WERI-Rb-1 (cell line): ENCODE measurements around the gene LRIG1.

ENCODE experiments used
- DNase-seq: peaks from one replicate; pipeline ENCODE4 v3.0.0-alpha.2; 2020
- H3K27ac ChIP-seq: fragments of 250-450 bp; sonication (Bioruptor Pico); 2 replicates; pipeline ENCODE4 v1.5.1; 2020; ENCODE audit warnings: mild to moderate bottlenecking, moderate library complexity
- H3K27me3 ChIP-seq: fragments of 250-450 bp; sonication (Bioruptor Pico); 2 replicates; pipeline ENCODE4 v1.5.1; 2021; ENCODE audit warnings: mild to moderate bottlenecking, low read depth, moderate library complexity; ENCODE audit not compliant: insufficient read depth, severe bottlenecking
- H3K36me3 ChIP-seq: fragments of 250-450 bp; sonication (Bioruptor Pico); 2 replicates; pipeline ENCODE4 v1.5.1; 2020; ENCODE audit warnings: mild to moderate bottlenecking, moderate library complexity
- H3K4me3 ChIP-seq: 2 replicates; pipeline ENCODE4 v1.5.1; 2011; ENCODE audit warnings: low read depth, mild to moderate bottlenecking, control low read depth, low read length
- H3K9me3 ChIP-seq: fragments of 250-450 bp; sonication (Bioruptor Pico); 2 replicates; pipeline ENCODE4 v1.5.1; 2021; ENCODE audit warnings: mild to moderate bottlenecking, moderate library complexity; ENCODE audit not compliant: severe bottlenecking
- CTCF ChIP-seq: IDR thresholded peaks from 2 replicates; pipeline ENCODE4 v1.5.1; 2011; ENCODE audit warnings: low read depth, mild to moderate bottlenecking, control low read depth, inconsistent platforms, low read length

LRIG1 gene

DNA sequence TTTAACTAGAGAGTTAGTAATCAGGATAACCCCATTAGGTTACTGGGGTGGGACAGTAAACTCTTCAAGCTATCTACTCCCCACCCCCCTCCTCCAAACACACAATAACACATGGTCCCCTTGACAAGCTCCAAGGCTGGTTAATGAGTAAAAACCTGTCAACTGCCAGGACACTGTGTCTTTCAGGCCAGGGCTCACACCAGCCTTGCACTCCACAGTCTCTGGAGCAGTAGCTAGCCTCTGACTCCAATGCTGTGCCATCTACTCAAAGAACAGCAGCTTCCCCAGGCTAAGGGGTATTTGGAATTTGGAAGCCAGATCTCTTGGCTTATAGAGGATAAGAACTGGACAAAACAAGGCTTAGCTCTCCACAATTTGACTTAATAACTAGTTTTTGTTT lies 115.8 kb downstream of the LRIG1 start:
- TF ChIP-seq CTCF, result no peak
- no peak overlapping the region for H3K27ac ChIP-seq
- H3K27me3 ChIP-seq, result no peaks in the 10 kb centered on the region
- H3K4me3 ChIP-seq, result no peak overlapping the region
- no peak for DNase-seq
- peaks cover 56% of the 10 kb centered on the region for H3K36me3 ChIP-seq
- H3K9me3 ChIP-seq, result no peaks in the 10 kb centered on the region

DNA sequence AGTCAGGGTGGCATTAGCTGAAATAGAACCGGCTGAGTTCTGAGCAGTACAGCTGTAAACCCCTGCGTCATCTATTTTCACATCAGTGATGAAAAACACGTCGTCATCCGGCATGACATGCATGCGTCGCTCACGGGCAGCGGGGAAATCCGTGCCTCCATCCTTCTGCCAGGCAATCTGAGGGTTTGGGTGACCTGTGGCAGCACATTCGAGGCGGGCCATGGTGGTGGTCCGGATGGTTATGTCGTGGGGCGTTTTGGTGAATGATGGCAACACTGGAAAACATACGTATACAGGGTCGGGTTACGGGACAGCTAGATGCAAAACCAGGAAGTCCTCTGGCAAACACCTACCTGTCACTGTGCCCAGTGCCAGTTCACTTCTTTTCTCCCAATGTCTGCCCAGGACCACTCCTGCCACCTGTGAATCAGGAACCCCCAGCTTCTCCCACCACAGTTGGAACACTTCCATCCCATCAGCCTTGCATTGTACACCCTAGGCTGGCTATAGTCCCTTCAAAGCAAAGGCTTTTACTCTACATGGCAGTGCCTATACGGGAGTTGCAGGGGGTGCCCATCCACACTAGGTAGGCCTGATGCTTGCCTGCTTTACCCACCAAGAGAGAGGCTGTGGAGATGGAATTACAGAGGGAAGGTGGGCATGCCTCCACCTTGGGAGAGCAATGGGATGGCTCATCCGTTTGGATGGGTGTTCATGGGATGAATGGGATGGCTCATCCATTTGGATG lies 116.7 kb downstream of the LRIG1 start:
- H3K4me3 ChIP-seq, result no peak overlapping the region
- no peaks in the 10 kb centered on the region for H3K9me3 ChIP-seq
- no peak for DNase-seq
- TF ChIP-seq CTCF, result no peak
- H3K36me3 ChIP-seq, result peaks cover 63% of the 10 kb centered on the region
- H3K27me3 ChIP-seq, result no peaks in the 10 kb centered on the region
- H3K27ac ChIP-seq, result no peak overlapping the region

- TF ChIP-seq CTCF, result no peak
Measured at GRCh38 chr3:66383023-66383422, 117.8 kb downstream of the LRIG1 start.

DNA sequence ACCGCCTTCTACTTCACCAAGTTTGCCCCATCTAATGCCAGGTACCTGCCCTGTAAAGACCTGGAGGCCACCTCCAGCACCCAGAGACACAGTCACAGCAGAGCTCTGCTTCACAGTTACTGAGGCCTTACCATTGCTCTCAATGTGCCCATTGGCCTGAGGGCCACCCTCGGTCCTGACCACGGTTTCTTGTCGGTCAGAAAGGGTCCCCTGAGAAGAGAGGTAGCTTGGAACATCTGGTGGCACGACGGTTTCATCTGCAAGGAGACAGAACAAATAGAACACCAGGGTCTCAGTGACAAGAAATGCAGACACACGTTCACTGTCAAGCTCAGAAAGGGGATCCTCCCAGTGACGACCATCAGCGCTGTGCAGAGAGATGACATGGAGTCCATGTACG lies 118.7 kb downstream of the LRIG1 start:
- Histone ChIP-seq H3K27ac (no peak overlapping the region), H3K9me3 (no peaks in the 10 kb centered on the region), H3K4me3 (no peak overlapping the region), H3K36me3 (peaks cover 74% of the 10 kb centered on the region), H3K27me3 (no peaks in the 10 kb centered on the region)
- no peak for TF ChIP-seq CTCF
- DNase-seq, result no peak

More at GRCh38 chr3:66383023-66383422, 117.8 kb downstream of the LRIG1 start:
- no peak for DNase-seq
- peaks cover 70% of the 10 kb centered on the region for H3K36me3 ChIP-seq
- H3K27ac ChIP-seq, result no peak overlapping the region
- no peaks in the 10 kb centered on the region for H3K9me3 ChIP-seq
- no peaks in the 10 kb centered on the region for H3K27me3 ChIP-seq
- no peak overlapping the region for H3K4me3 ChIP-seq

- DNase-seq, result no peak
- Histone ChIP-seq H3K4me3 (no peak overlapping the region), H3K27me3 (no peaks in the 10 kb centered on the region), H3K9me3 (no peaks in the 10 kb centered on the region), H3K36me3 (peaks cover 74% of the 10 kb centered on the region), H3K27ac (no peak overlapping the region)
- no peak for TF ChIP-seq CTCF
Measured at GRCh38 chr3:66381626-66382025, 119.2 kb downstream of the LRIG1 start.
